H9 (cell line): Measurements from ENCODE around the gene ZNHIT6. TPM values are rescaled to one million over a fixed set of nuclear protein-coding genes. Genes with fewer than 3 reads are reported as not detected.

ENCODE experiments used
- DNase-seq: peaks from one replicate; pipeline ENCODE4 v3.0.0-alpha.2; 2017
- H2AFZ ChIP-seq: one replicate; pipeline ENCODE4 v1.6.1; 2013; ENCODE audit warnings: mild to moderate bottlenecking, low read length, control low read depth, moderate library complexity
- H2AK5ac ChIP-seq: 2 replicates; pipeline ENCODE4 v1.6.1; 2013; ENCODE audit warnings: low read length, control low read depth, mixed read lengths; ENCODE audit not compliant: insufficient read length
- H2BK120ac ChIP-seq: one replicate; pipeline ENCODE4 v1.6.1; 2013; ENCODE audit warnings: low read depth, mild to moderate bottlenecking, low read length, control low read depth, inconsistent platforms; ENCODE audit not compliant: poor library complexity, severe bottlenecking
- H2BK12ac ChIP-seq: 2 replicates; pipeline ENCODE4 v1.6.1; 2013; ENCODE audit warnings: low read length, control low read depth, mixed read lengths, low read depth; ENCODE audit not compliant: insufficient read length
- H2BK15ac ChIP-seq: 2 replicates; pipeline ENCODE4 v1.6.1; 2013; ENCODE audit warnings: low read depth, low read length, control low read depth
- H2BK20ac ChIP-seq: one replicate; pipeline ENCODE4 v1.6.1; 2013; ENCODE audit warnings: low read depth, mild to moderate bottlenecking, low read length, control low read depth, inconsistent platforms; ENCODE audit not compliant: poor library complexity, severe bottlenecking
- H2BK5ac ChIP-seq: 2 replicates; pipeline ENCODE4 v1.6.1; 2013; ENCODE audit warnings: low read length, control low read depth, mixed read lengths; ENCODE audit not compliant: insufficient read length
- H3K14ac ChIP-seq: 2 replicates; pipeline ENCODE4 v1.6.1; 2013; ENCODE audit warnings: low read length, control low read depth; ENCODE audit not compliant: insufficient read depth
- H3K18ac ChIP-seq: 2 replicates; pipeline ENCODE4 v1.6.1; 2013; ENCODE audit warnings: low read depth, mild to moderate bottlenecking, mixed read lengths, low read length, control low read depth; ENCODE audit not compliant: insufficient read length
- H3K23ac ChIP-seq: 2 replicates; pipeline ENCODE4 v1.6.1; 2013; ENCODE audit warnings: low read length, control low read depth, mixed read lengths, low read depth; ENCODE audit not compliant: insufficient read length
- H3K23me2 ChIP-seq: 2 replicates; pipeline ENCODE4 v1.6.1; 2013; ENCODE audit warnings: low read depth, mild to moderate bottlenecking, mixed read lengths, low read length, control low read depth; ENCODE audit not compliant: insufficient read length, poor library complexity, severe bottlenecking
- H3K27ac ChIP-seq: 2 replicates; pipeline ENCODE4 v1.5.1; 2013; ENCODE audit warnings: low read length, control low read depth, mixed read lengths, low read depth; ENCODE audit not compliant: insufficient read length
- H3K27me3 ChIP-seq: 2 replicates; pipeline ENCODE4 v1.6.1; 2013; ENCODE audit warnings: low read length, control low read depth, inconsistent platforms; ENCODE audit not compliant: insufficient read depth
- H3K4ac ChIP-seq: 2 replicates; pipeline ENCODE4 v1.6.1; 2013; ENCODE audit warnings: low read depth, mild to moderate bottlenecking, control low read depth, inconsistent platforms, low read length, moderate library complexity
- H3K4me1 ChIP-seq: 2 replicates; pipeline ENCODE4 v1.6.1; 2013; ENCODE audit warnings: low read length, control low read depth, inconsistent platforms; ENCODE audit not compliant: insufficient read depth
- H3K4me2 ChIP-seq: 2 replicates; pipeline ENCODE4 v1.6.1; 2013; ENCODE audit warnings: low read length, control low read depth, mixed read lengths; ENCODE audit not compliant: insufficient read length, insufficient read depth
- H3K56ac ChIP-seq: 2 replicates; pipeline ENCODE4 v1.6.1; 2013; ENCODE audit warnings: low read depth, mild to moderate bottlenecking, mixed read lengths, low read length, control low read depth; ENCODE audit not compliant: insufficient read length
- H3K79me1 ChIP-seq: 2 replicates; pipeline ENCODE4 v1.6.1; 2013; ENCODE audit warnings: low read depth, mild to moderate bottlenecking, moderate library complexity, low read length, control low read depth, inconsistent platforms; ENCODE audit not compliant: insufficient read depth, poor library complexity, severe bottlenecking
- H3K79me2 ChIP-seq: 2 replicates; pipeline ENCODE4 v1.6.1; 2013; ENCODE audit warnings: low read length, control low read depth, inconsistent platforms; ENCODE audit not compliant: insufficient read depth
- H3K9ac ChIP-seq: 2 replicates; pipeline ENCODE4 v1.6.1; 2013; ENCODE audit warnings: low read length, control low read depth, mixed read lengths; ENCODE audit not compliant: insufficient read length; ENCODE audit errors: extremely low read depth
- H3K9me3 ChIP-seq: one replicate; pipeline ENCODE4 v1.6.1; 2013; ENCODE audit warnings: low read depth, low read length, inconsistent platforms; ENCODE audit not compliant: control insufficient read depth
- H3T11ph ChIP-seq: one replicate; pipeline ENCODE4 v1.6.1; 2013; ENCODE audit warnings: mild to moderate bottlenecking, low read length, control low read depth, inconsistent platforms
- H4K20me1 ChIP-seq: one replicate; pipeline ENCODE4 v1.6.1; 2013; ENCODE audit not compliant: control insufficient read depth, insufficient read length, insufficient read depth
- H4K5ac ChIP-seq: 2 replicates; pipeline ENCODE4 v1.6.1; 2013; ENCODE audit warnings: low read depth, mild to moderate bottlenecking, mixed read lengths, low read length, control low read depth; ENCODE audit not compliant: insufficient read length
- H4K8ac ChIP-seq: replicated peaks from 2 replicates; pipeline ENCODE4 v1.6.1; 2013; ENCODE audit warnings: low read length, control low read depth, mixed read lengths, low read depth; ENCODE audit not compliant: insufficient read length
- H4K91ac ChIP-seq: 2 replicates; pipeline ENCODE4 v1.6.1; 2013; ENCODE audit warnings: low read depth, mild to moderate bottlenecking, moderate library complexity, mixed read lengths, low read length, control low read depth; ENCODE audit not compliant: insufficient read length
- H3K27ac Mint-ChIP-seq, 3 experiments: 2 replicates in 2 of 3; 3 replicates in 1 of 3; pipeline ENCODE4 v1.8.0; 2020 to 2021; ENCODE audit warnings: mixed read lengths in 3 of 3, mild to moderate bottlenecking in 1 of 3, moderate library complexity in 1 of 3
- H3K27me3 Mint-ChIP-seq: 2 replicates; pipeline ENCODE4 v1.8.0; 2021; ENCODE audit warnings: low read depth, mild to moderate bottlenecking, moderate library complexity, mixed read lengths
- H3K36me3 Mint-ChIP-seq, 3 experiments: 2 replicates in 2 of 3; 3 replicates in 1 of 3; pipeline ENCODE4 v1.8.0; 2020 to 2021; ENCODE audit warnings: low read depth in 3 of 3, mixed read lengths in 3 of 3; ENCODE audit not compliant: insufficient read depth in 1 of 3
- H3K4me1 Mint-ChIP-seq, 2 experiments: 2 replicates each; pipeline ENCODE4 v1.8.0; 2020; ENCODE audit warnings: mixed read lengths in 2 of 2
- H3K4me3 Mint-ChIP-seq, 2 experiments: 2 replicates in 1 of 2; 3 replicates in 1 of 2; pipeline ENCODE4 v1.8.0; 2020 to 2021; ENCODE audit warnings: mild to moderate bottlenecking in 2 of 2, mixed read lengths in 2 of 2, moderate library complexity in 1 of 2
- H3K9me3 Mint-ChIP-seq, 2 experiments: 2 replicates in 1 of 2; 3 replicates in 1 of 2; pipeline ENCODE4 v1.8.0; 2020; ENCODE audit warnings: mild to moderate bottlenecking in 2 of 2, mixed read lengths in 2 of 2, moderate library complexity in 1 of 2
- WGBS: extraction: QIAGEN DNeasy Blood & Tissue Kit; methylation state at CpG from one replicate; pipeline ENCODE4 v1.1.7; 2013; ENCODE audit warnings: missing lambda C conversion rate, low lambda C conversion rate, mixed read lengths; ENCODE audit not compliant: insufficient read length; ENCODE audit errors: extremely low coverage; 5-methylcytosine and 5-hydroxymethylcytosine counted together
- total RNA-seq: library from RNA; stranded (reverse); gene quantifications from 2 replicates; pipeline ENCODE4 v1.2.1, GENCODE V29; 2021
- TF ChIP-seq, protein P1 (sequence below): fragments of 200-600 bp; sonication (generic); conservative IDR thresholded peaks from 3 replicates; pipeline ENCODE4 v1.8.0; 2021; ENCODE audit warnings: antibody characterized with exemption, mild to moderate bottlenecking

The ZNHIT6 gene
- total RNA-seq, 1 experiment from 2014 or later, result 21.5 TPM

DNA sequence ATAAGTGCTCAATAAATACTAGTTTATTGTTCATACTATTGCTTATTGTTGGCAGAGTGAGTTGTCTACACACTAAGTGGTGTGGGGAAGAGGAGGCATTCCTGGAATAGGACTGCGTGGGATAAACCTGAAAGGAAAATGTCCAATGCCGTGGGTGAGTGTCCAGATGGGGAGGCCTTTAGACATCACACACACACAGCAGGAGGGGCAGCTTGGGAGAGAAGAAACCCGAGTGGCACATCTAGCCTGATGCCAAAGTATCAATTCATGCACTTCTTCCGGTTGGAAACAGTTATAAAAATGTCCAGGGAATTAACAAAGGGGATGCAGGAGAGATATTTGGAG, 100.3 kb downstream of the ZNHIT6 start:
- no peak overlapping the region for H4K8ac ChIP-seq
- H3K23ac ChIP-seq, result no peak overlapping the region
- TF ChIP-seq, protein P1, sequence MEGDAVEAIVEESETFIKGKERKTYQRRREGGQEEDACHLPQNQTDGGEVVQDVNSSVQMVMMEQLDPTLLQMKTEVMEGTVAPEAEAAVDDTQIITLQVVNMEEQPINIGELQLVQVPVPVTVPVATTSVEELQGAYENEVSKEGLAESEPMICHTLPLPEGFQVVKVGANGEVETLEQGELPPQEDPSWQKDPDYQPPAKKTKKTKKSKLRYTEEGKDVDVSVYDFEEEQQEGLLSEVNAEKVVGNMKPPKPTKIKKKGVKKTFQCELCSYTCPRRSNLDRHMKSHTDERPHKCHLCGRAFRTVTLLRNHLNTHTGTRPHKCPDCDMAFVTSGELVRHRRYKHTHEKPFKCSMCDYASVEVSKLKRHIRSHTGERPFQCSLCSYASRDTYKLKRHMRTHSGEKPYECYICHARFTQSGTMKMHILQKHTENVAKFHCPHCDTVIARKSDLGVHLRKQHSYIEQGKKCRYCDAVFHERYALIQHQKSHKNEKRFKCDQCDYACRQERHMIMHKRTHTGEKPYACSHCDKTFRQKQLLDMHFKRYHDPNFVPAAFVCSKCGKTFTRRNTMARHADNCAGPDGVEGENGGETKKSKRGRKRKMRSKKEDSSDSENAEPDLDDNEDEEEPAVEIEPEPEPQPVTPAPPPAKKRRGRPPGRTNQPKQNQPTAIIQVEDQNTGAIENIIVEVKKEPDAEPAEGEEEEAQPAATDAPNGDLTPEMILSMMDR, result no peak
- H3K4me3 Mint-ChIP-seq, result no peak overlapping the region
- H3K79me1 ChIP-seq, result no peaks in the 10 kb centered on the region
- no peaks in the 10 kb centered on the region for H3K23me2 ChIP-seq
- no peak overlapping the region for H3K4ac ChIP-seq
- no peak overlapping the region for H2BK15ac ChIP-seq
- H3K36me3 Mint-ChIP-seq, result peaks cover 0 to 3% (median 0%) of the 10 kb centered on the region in 3 experiments; a peak in 1 of 7 replicates
- peak overlapping the region; percentile 72 for H3K27ac ChIP-seq
- H3K4me1 ChIP-seq, result peaks cover 14% of the 10 kb centered on the region
- no peaks in the 10 kb centered on the region for H3K27me3 ChIP-seq
- H2BK120ac ChIP-seq, result no peak overlapping the region
- peak overlapping the region; percentile 60 for H4K91ac ChIP-seq
- H3K9ac ChIP-seq, result no peak overlapping the region
- H3K27me3 Mint-ChIP-seq, result no peaks in the 10 kb centered on the region
- H2AFZ ChIP-seq, result no peak overlapping the region
- no peak for DNase-seq
- no peak overlapping the region for H3K18ac ChIP-seq
- H2AK5ac ChIP-seq, result no peak overlapping the region
- peak overlapping the region; percentile 92 to 98 (median 97); a peak in 6 of 7 replicates for H3K27ac Mint-ChIP-seq
- no peak overlapping the region for H3K56ac ChIP-seq
- H3T11ph ChIP-seq, result no peak overlapping the region
- WGBS, result no CpG with 5 or more reads among the region's 4 CpGs
- peaks cover 34 to 56% of the 10 kb centered on the region in 2 experiments for H3K4me1 Mint-ChIP-seq
- H2BK12ac ChIP-seq, result peak overlapping the region; percentile 84
- no peak overlapping the region for H4K5ac ChIP-seq
- H3K14ac ChIP-seq, result no peak overlapping the region
- no peak overlapping the region for H3K4me2 ChIP-seq
- H3K9me3 ChIP-seq, result no peaks in the 10 kb centered on the region
- no peak overlapping the region for H2BK5ac ChIP-seq
- no peak overlapping the region for H2BK20ac ChIP-seq
- H3K79me2 ChIP-seq, result no peaks in the 10 kb centered on the region
- no peaks in the 10 kb centered on the region for H4K20me1 ChIP-seq
- no peaks in the 10 kb centered on the region for H3K9me3 Mint-ChIP-seq
